Fibroblast of the aortic adventitia (primary cell): ENCODE measurements around the gene CLSTN1. TPM values are rescaled to one million over a fixed set of nuclear protein-coding genes. Genes with fewer than 3 reads are reported as not detected.
A peak's percentile ranks its signal among the peaks of the same experiment; 100 is the strongest.

Experiments used
- DNase-seq: peaks from one replicate; pipeline ENCODE4 v3.0.0-alpha.2; 2010; ENCODE audit warnings: low read depth
- H3K4me3 ChIP-seq: 2 replicates; pipeline ENCODE4 v1.5.1; 2011; ENCODE audit warnings: low read depth, mild to moderate bottlenecking, control low read depth, low read length, moderate library complexity
- total RNA-seq: library from RNA; depleted of rRNA; stranded (reverse); fragments of >200 nt; gene quantifications from 2 replicates; pipeline ENCODE4 v1.2.3, GENCODE V29; 2012; ENCODE audit warnings: low replicate concordance
- TF ChIP-seq, protein P1 (sequence below): IDR thresholded peaks from 2 replicates; pipeline ENCODE4 v1.5.1; 2011; ENCODE audit warnings: mild to moderate bottlenecking, low read length, control low read depth, inconsistent platforms; ENCODE audit not compliant: insufficient read depth

Gene CLSTN1
- total RNA-seq, 1 donor, result 61.5 TPM

- DNase-seq, result peak; percentile 39
These were observed 18.4 kb upstream of the CLSTN1 start for GRCh38 chr1:9842073-9842711.

DNA sequence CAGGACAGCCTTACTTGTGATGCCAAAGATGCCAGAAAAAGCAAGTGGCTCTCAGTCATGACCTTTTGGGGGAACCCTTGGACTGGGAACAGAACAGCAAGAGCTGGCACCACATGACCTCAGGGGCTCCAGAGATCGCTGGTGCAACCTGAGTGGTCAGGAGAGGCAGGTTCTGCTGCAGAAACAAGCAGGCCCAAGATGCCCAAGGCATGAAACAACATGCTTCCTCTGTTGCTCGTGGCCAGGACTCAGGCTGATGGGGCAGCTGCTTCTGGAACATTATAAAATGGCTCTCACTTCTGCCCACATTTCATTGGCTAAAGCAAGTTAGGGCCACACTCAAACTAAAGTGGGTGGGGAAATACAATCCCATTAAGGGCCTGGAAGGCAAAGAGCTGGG is 17.7 kb upstream of the CLSTN1 start:
- DNase-seq, result no peak
- TF ChIP-seq, protein P1, sequence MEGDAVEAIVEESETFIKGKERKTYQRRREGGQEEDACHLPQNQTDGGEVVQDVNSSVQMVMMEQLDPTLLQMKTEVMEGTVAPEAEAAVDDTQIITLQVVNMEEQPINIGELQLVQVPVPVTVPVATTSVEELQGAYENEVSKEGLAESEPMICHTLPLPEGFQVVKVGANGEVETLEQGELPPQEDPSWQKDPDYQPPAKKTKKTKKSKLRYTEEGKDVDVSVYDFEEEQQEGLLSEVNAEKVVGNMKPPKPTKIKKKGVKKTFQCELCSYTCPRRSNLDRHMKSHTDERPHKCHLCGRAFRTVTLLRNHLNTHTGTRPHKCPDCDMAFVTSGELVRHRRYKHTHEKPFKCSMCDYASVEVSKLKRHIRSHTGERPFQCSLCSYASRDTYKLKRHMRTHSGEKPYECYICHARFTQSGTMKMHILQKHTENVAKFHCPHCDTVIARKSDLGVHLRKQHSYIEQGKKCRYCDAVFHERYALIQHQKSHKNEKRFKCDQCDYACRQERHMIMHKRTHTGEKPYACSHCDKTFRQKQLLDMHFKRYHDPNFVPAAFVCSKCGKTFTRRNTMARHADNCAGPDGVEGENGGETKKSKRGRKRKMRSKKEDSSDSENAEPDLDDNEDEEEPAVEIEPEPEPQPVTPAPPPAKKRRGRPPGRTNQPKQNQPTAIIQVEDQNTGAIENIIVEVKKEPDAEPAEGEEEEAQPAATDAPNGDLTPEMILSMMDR, result no peak
- no peak overlapping the region for H3K4me3 ChIP-seq

More at GRCh38 chr1:9842073-9842711, 18.4 kb upstream of the CLSTN1 start:
- TF ChIP-seq, protein P1, result no peak
- H3K4me3 ChIP-seq, result no peak overlapping the region

- TF ChIP-seq, protein P1, result no peak
- no peak for DNase-seq
These were observed 16.4 kb upstream of the CLSTN1 start for GRCh38 chr1:9840176-9840575.

DNA sequence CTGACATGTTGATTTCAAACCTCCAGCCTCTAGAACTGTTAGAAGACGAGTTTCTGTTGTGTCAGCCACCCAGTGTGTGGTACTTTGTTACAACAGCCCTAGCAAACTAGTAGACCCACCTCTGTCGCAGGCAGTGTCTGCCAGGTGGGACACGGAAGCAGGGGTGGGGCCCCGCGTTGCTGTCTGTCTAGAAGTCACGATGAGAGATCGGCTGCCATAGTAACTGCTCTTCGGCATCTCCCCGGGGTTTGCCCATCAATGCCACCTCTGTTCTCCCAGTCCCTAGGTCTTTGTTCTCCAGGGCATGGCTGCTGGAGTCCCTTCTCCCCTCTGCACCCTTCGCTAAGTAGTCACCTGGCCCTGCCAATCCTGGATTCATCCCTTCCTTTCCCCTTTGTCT is 15.2 kb upstream of the CLSTN1 start:
- no peak overlapping the region for H3K4me3 ChIP-seq
- TF ChIP-seq, protein P1, result no peak
- no peak for DNase-seq

More at GRCh38 chr1:9840176-9840575, 16.4 kb upstream of the CLSTN1 start:
- H3K4me3 ChIP-seq, result no peak overlapping the region

GRCh38 chr1:9836632-9836960 is 12.8 kb upstream of the CLSTN1 start:
- TF ChIP-seq, protein P1, result no peak
- DNase-seq, result no peak

GRCh38 chr1:9835758-9836631 is 12.2 kb upstream of the CLSTN1 start:
- H3K4me3 ChIP-seq, result no peak overlapping the region
- TF ChIP-seq, protein P1, result no peak
- no peak for DNase-seq

More at GRCh38 chr1:9836632-9836960, 12.8 kb upstream of the CLSTN1 start:
- H3K4me3 ChIP-seq, result no peak overlapping the region
